Stimulated activated CD8-positive, alpha-beta memory T cell treated with anti-CD3 and anti-CD28 coated beads, Interleukin-2, amount 100 ng/mL, for 1 hour (primary cell): Measurements from ENCODE around the gene TUBGCP5.
"Not testable (repeated sequence)": the region's sequence is repeated elsewhere in the genome, so short reads cannot be mapped to it uniquely, and the experiment has no call there.

Experiments used
- DNase-seq, 2 donors: peaks; one replicate each; pipeline ENCODE4 v3.0.0-alpha.2; 2020; ENCODE audit warnings: low read depth in 2 of 2

The TUBGCP5 gene

GRCh38 chr15:23041736-23042135 is 2.4 kb upstream of the TUBGCP5 start:
- DNase-seq, result not testable (repeated sequence)

GRCh38 chr15:23039917-23040281 is 530 bp upstream of the TUBGCP5 start:
- DNase-seq, result no peak

GRCh38 chr15:23038726-23039142 is 635 bp downstream of the TUBGCP5 start:
- DNase-seq, result no peak

GRCh38 chr15:23035964-23036566 is 3.3 kb downstream of the TUBGCP5 start:
- no peak for DNase-seq

- no peak for DNase-seq
These were observed 5.4 kb downstream of the TUBGCP5 start for GRCh38 chr15:23033979-23034378.

GRCh38 chr15:23026218-23026617 is 13.2 kb downstream of the TUBGCP5 start:
- no peak for DNase-seq

GRCh38 chr15:23022156-23022555 is 17.2 kb downstream of the TUBGCP5 start:
- DNase-seq, result no peak

GRCh38 chr15:23014394-23015000 is 24.9 kb downstream of the TUBGCP5 start:
- DNase-seq, result no peak

GRCh38 chr15:23013681-23014080 is 25.7 kb downstream of the TUBGCP5 start:
- DNase-seq, result no peak

- DNase-seq, result not testable (repeated sequence)
These were observed 26.8 kb downstream of the TUBGCP5 start for GRCh38 chr15:23012616-23013015.

- no peak for DNase-seq
These were observed 35.6 kb downstream of the TUBGCP5 start for GRCh38 chr15:23003736-23004135.

- DNase-seq, result no peak
These were observed 36.4 kb downstream of the TUBGCP5 start for GRCh38 chr15:23002920-23003319.

GRCh38 chr15:22995795-22996194 is 43.6 kb downstream of the TUBGCP5 start:
- DNase-seq, result no peak

GRCh38 chr15:22992024-22992326 is 47.4 kb downstream of the TUBGCP5 start:
- DNase-seq, result no peak

GRCh38 chr15:22989576-22990477 is 49.5 kb downstream of the TUBGCP5 start:
- DNase-seq, result no peak

GRCh38 chr15:22988811-22989210 is 50.6 kb downstream of the TUBGCP5 start:
- DNase-seq, result no peak

- not testable (repeated sequence) for DNase-seq
These were observed 57.4 kb downstream of the TUBGCP5 start for GRCh38 chr15:22981931-22982330.

GRCh38 chr15:22981051-22981840 is 58.1 kb downstream of the TUBGCP5 start:
- no peak for DNase-seq

GRCh38 chr15:22980189-22981050 is 58.9 kb downstream of the TUBGCP5 start, which contains the start of gene CYFIP1:
Gene CYFIP1 (minus strand): TSS chr15:22980368. CDS start chr15:22947285, 33,083 bp downstream.
- DNase-seq, result no peak

- DNase-seq, result no peak
These were observed 59.9 kb downstream of the TUBGCP5 start for GRCh38 chr15:22979238-22980188.
